Mesenchymal stem cell (in vitro differentiated cells and primary cell): Measurements from ENCODE around the gene CCDC73.

Experiments used
- DNase-seq: peaks from one replicate; pipeline ENCODE4 v3.0.0-alpha.2; 2013
- H2AFZ ChIP-seq: one replicate; pipeline ENCODE4 v1.6.1; 2013; ENCODE audit warnings: low read depth, mild to moderate bottlenecking, control low read depth, inconsistent platforms, low read length, moderate library complexity
- H2AK5ac ChIP-seq: 2 replicates; pipeline ENCODE4 v1.6.1; 2013; ENCODE audit warnings: low read length, moderate library complexity, mild to moderate bottlenecking, inconsistent platforms; ENCODE audit not compliant: severe bottlenecking
- H2BK120ac ChIP-seq: one replicate; pipeline ENCODE4 v1.6.1; 2013; ENCODE audit warnings: low read depth, mild to moderate bottlenecking, inconsistent platforms, low read length, moderate library complexity
- H2BK12ac ChIP-seq, 2 experiments: one replicate each; pipeline ENCODE4 v1.6.1; 2013; ENCODE audit warnings: inconsistent platforms in 2 of 2, low read length in 2 of 2, mild to moderate bottlenecking in 2 of 2, moderate library complexity in 2 of 2, control low read depth in 1 of 2
- H2BK15ac ChIP-seq: one replicate; pipeline ENCODE4 v1.6.1; 2013; ENCODE audit warnings: mild to moderate bottlenecking, low read depth, inconsistent platforms; ENCODE audit not compliant: poor library complexity, severe bottlenecking
- H2BK5ac ChIP-seq: 2 replicates; pipeline ENCODE4 v1.6.1; 2013; ENCODE audit warnings: low read depth, mild to moderate bottlenecking, low read length, control low read depth, inconsistent platforms; ENCODE audit not compliant: poor library complexity, severe bottlenecking
- H3K14ac ChIP-seq, 2 experiments: one replicate each; pipeline ENCODE4 v1.6.1; 2013; ENCODE audit warnings: inconsistent platforms in 2 of 2, low read length in 2 of 2, control low read depth in 1 of 2, mild to moderate bottlenecking in 1 of 2, moderate library complexity in 1 of 2
- H3K18ac ChIP-seq, 2 experiments: one replicate each; pipeline ENCODE4 v1.6.1; 2013; ENCODE audit warnings: inconsistent platforms in 2 of 2, low read length in 2 of 2, control low read depth in 1 of 2, low read depth in 1 of 2, mild to moderate bottlenecking in 1 of 2
- H3K23ac ChIP-seq, 2 experiments: one replicate each; pipeline ENCODE4 v1.6.1; 2013; ENCODE audit warnings: inconsistent platforms in 2 of 2, low read length in 2 of 2, mild to moderate bottlenecking in 2 of 2, moderate library complexity in 2 of 2, control low read depth in 1 of 2
- H3K27ac ChIP-seq: 2 replicates; pipeline ENCODE4 v1.5.1; 2013; ENCODE audit warnings: mild to moderate bottlenecking, moderate library complexity, low read length, control low read depth, inconsistent platforms; ENCODE audit not compliant: poor library complexity, severe bottlenecking
- H3K27me3 ChIP-seq, 2 experiments: 2 replicates each; pipeline versions ENCODE4 v1.6.1 to v1.7.0; 2013; ENCODE audit warnings: low read length in 2 of 2, mild to moderate bottlenecking in 2 of 2, moderate library complexity in 2 of 2, control low read depth in 1 of 2, inconsistent platforms in 1 of 2; ENCODE audit not compliant: control insufficient read depth in 1 of 2, insufficient read depth in 1 of 2
- H3K36me3 ChIP-seq, 2 experiments: 2 replicates each; pipeline versions ENCODE4 v1.6.1 to v1.7.0; 2013; ENCODE audit warnings: low read length in 2 of 2, control low read depth in 1 of 2, inconsistent platforms in 1 of 2, low read depth in 1 of 2, mild to moderate bottlenecking in 1 of 2; ENCODE audit not compliant: insufficient read depth in 2 of 2, control insufficient read depth in 1 of 2
- H3K4ac ChIP-seq, 2 experiments: one replicate each; pipeline ENCODE4 v1.6.1; 2013; ENCODE audit warnings: inconsistent platforms in 2 of 2, low read length in 2 of 2, mild to moderate bottlenecking in 2 of 2, moderate library complexity in 2 of 2, control low read depth in 1 of 2, low read depth in 1 of 2
- H3K4me1 ChIP-seq: 2 replicates; pipeline ENCODE4 v1.6.1; 2013; ENCODE audit warnings: low read depth, low read length, control low read depth; ENCODE audit not compliant: control insufficient read depth, insufficient read depth
- H3K4me2 ChIP-seq: 2 replicates; pipeline ENCODE4 v1.6.1; 2013; ENCODE audit warnings: low read length, mild to moderate bottlenecking, inconsistent platforms; ENCODE audit not compliant: poor library complexity, severe bottlenecking
- H3K4me3 ChIP-seq, 2 experiments: 2 replicates each; pipeline versions ENCODE4 v1.5.1 to v1.7.0; 2013; ENCODE audit warnings: low read length in 2 of 2, mild to moderate bottlenecking in 2 of 2, control low read depth in 1 of 2, low read depth in 1 of 2; ENCODE audit not compliant: insufficient read depth in 1 of 2
- H3K79me1 ChIP-seq: replicated peaks from 2 replicates; pipeline ENCODE4 v1.6.1; 2013; ENCODE audit warnings: mild to moderate bottlenecking, control low read depth, low read length, inconsistent platforms; ENCODE audit not compliant: poor library complexity, severe bottlenecking
- H3K9ac ChIP-seq: 2 replicates; pipeline ENCODE4 v1.7.0; 2013; ENCODE audit warnings: mild to moderate bottlenecking, low read length, moderate library complexity
- H3K9me3 ChIP-seq: 2 replicates; pipeline ENCODE4 v1.7.0; 2013; ENCODE audit warnings: mild to moderate bottlenecking, low read length; ENCODE audit not compliant: control insufficient read depth
- H4K8ac ChIP-seq: one replicate; pipeline ENCODE4 v1.6.1; 2013; ENCODE audit warnings: inconsistent platforms, mild to moderate bottlenecking, low read length, moderate library complexity
- H4K91ac ChIP-seq: one replicate; pipeline ENCODE4 v1.6.1; 2013; ENCODE audit warnings: mild to moderate bottlenecking, low read length, inconsistent platforms
- WGBS: methylation state at CpG from one replicate; pipeline ENCODE4 v1.1.7; 2013; ENCODE audit warnings: mixed read lengths; 5-methylcytosine and 5-hydroxymethylcytosine counted together

Gene CCDC73

DNA sequence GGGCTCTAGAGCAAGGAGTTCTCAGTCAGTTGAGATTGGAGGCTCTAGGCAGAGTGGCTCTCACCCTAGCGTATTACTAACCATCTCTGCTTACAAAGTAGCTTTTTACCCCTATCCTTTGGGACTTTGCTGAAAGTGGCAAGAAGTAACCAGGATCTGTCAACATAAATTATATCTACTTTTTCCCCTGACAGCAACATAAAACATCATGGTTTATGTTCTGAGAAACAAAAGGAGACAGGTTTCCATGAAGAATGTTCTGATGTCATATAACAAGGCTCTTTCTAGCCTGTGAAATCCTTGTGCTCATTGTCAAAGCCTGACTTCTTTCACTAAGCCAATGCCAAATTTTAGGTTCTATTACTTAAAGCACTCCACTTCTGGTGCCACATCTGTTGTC is 218.0 kb downstream of the CCDC73 start:
- Histone ChIP-seq H3K36me3 (no peaks in the 10 kb centered on the region), H4K91ac (no peak overlapping the region), H2AFZ (no peak overlapping the region), H2BK12ac (no peak overlapping the region), H2BK120ac (no peak overlapping the region), H3K23ac (no peak overlapping the region), H2AK5ac (no peak overlapping the region), H2BK15ac (no peak overlapping the region), H3K9me3 (no peaks in the 10 kb centered on the region), H3K18ac (no peak overlapping the region), H2BK5ac (no peak overlapping the region), H3K27ac (no peak overlapping the region), H3K9ac (no peak overlapping the region), H3K4me3 (no peak overlapping the region), H3K79me1 (no peaks in the 10 kb centered on the region), H3K4me2 (no peak overlapping the region), H4K8ac (no peak overlapping the region), H3K27me3 (peaks cover 7 to 9% of the 10 kb centered on the region in 2 experiments), H3K4me1 (no peaks in the 10 kb centered on the region), H3K4ac (no peak overlapping the region), H3K14ac (no peak overlapping the region)
- WGBS = 70% methylated on average over 1 of the region's 1 CpG
- no peak for DNase-seq

DNA sequence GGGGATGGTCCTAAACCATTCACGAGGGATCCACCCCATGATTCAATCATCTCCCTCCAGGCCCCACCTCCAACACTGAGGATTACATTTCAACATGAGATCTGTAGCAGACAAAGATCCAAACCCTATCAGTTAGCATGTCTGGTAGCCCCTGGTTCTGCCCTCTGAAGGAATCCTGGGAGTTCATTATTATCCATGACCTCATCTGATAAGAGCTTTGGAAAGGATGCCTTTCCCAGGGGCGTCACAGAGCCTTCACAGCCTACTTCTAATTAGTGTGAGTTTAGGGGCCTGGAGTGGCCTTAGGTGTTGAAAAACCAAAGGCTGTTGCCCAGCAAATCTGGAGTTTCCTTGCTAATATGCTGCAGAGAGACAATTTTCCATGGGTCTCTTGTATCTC is 219.4 kb downstream of the CCDC73 start:
- Histone ChIP-seq H2BK5ac (no peak overlapping the region), H3K4me3 (no peak overlapping the region), H3K27me3 (peaks cover 10 to 19% of the 10 kb centered on the region in 2 experiments), H2BK15ac (no peak overlapping the region), H2BK12ac (no peak overlapping the region), H3K27ac (no peak overlapping the region), H2BK120ac (no peak overlapping the region), H3K23ac (peak overlapping the region in 1 of 2 experiments; percentile 26), H4K8ac (no peak overlapping the region), H2AFZ (no peak overlapping the region), H3K4ac (no peak overlapping the region), H3K14ac (no peak overlapping the region), H3K36me3 (no peaks in the 10 kb centered on the region), H4K91ac (no peak overlapping the region), H3K79me1 (no peaks in the 10 kb centered on the region), H3K4me2 (no peak overlapping the region), H3K4me1 (no peaks in the 10 kb centered on the region), H3K9ac (no peak overlapping the region), H2AK5ac (no peak overlapping the region), H3K18ac (no peak overlapping the region), H3K9me3 (no peaks in the 10 kb centered on the region)
- no peak for DNase-seq
- 48% methylated on average over 2 of the region's 2 CpGs for WGBS

DNA sequence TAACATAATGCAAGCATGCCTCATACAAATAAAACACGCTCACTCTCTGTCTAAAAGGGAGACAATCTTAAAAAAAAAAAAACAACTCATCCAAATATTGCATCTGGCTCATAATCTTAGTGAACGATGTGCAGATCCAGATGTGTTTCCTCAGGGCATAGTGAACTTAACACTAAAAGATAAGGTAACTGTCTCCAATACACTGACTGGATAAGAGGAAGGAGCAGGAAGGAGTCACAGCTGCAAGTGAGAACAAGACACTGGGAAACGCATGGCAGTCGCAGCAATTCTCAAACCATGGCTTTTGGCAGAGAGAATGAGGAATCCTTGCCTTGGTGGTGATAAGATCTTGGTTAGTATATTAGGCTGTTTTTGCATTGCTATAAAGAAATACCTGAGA is 220.0 kb downstream of the CCDC73 start:
- peaks cover 10 to 19% of the 10 kb centered on the region in 2 experiments for H3K27me3 ChIP-seq
- no peak overlapping the region for H3K4me3 ChIP-seq
- H3K18ac ChIP-seq = no peak overlapping the region
- no peaks in the 10 kb centered on the region for H3K36me3 ChIP-seq
- no peak overlapping the region for H2AK5ac ChIP-seq
- no peak overlapping the region for H3K23ac ChIP-seq
- H2BK15ac ChIP-seq = no peak overlapping the region
- no peaks in the 10 kb centered on the region for H3K4me1 ChIP-seq
- H3K27ac ChIP-seq = no peak overlapping the region
- no peak overlapping the region for H2BK12ac ChIP-seq
- H3K9ac ChIP-seq = no peak overlapping the region
- H3K9me3 ChIP-seq = no peaks in the 10 kb centered on the region
- H3K14ac ChIP-seq = no peak overlapping the region
- no peak overlapping the region for H2BK120ac ChIP-seq
- H3K79me1 ChIP-seq = no peaks in the 10 kb centered on the region
- no peak for DNase-seq
- H2AFZ ChIP-seq = no peak overlapping the region
- no peak overlapping the region for H2BK5ac ChIP-seq
- H4K8ac ChIP-seq = no peak overlapping the region
- no peak overlapping the region for H4K91ac ChIP-seq
- WGBS = 95% methylated on average over 4 of the region's 4 CpGs
- no peak overlapping the region for H3K4ac ChIP-seq
- no peak overlapping the region for H3K4me2 ChIP-seq

DNA sequence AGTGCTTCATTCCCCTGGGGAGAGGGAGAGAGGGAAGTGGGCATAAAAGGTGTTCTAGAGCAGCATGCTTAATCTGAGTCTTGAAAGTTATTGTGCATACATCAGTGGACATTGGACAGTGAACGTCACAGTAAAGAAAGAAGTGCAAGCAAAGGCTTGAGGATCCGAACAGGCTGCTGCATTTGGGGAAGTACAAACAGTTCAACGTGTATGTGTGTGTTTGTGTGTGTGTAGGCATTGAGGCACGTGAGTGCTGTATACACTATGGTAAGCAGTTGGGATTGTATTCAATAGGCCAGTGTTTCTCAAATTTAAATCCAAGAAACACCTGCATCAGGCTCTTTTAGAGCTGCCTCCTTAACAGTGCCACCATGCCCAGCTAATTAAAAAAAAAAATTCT is 221.2 kb downstream of the CCDC73 start:
- no peak overlapping the region for H3K4ac ChIP-seq
- H4K8ac ChIP-seq = no peak overlapping the region
- no peaks in the 10 kb centered on the region for H3K9me3 ChIP-seq
- no peak overlapping the region for H2BK12ac ChIP-seq
- WGBS = 88% methylated on average over 4 of the region's 4 CpGs
- H3K23ac ChIP-seq = no peak overlapping the region
- H4K91ac ChIP-seq = no peak overlapping the region
- H3K14ac ChIP-seq = no peak overlapping the region
- peaks cover 10 to 19% of the 10 kb centered on the region in 2 experiments for H3K27me3 ChIP-seq
- H3K36me3 ChIP-seq = no peaks in the 10 kb centered on the region
- H3K4me1 ChIP-seq = no peaks in the 10 kb centered on the region
- H2BK120ac ChIP-seq = no peak overlapping the region
- H3K18ac ChIP-seq = no peak overlapping the region
- H3K9ac ChIP-seq = no peak overlapping the region
- DNase-seq = no peak
- H2BK15ac ChIP-seq = no peak overlapping the region
- no peak overlapping the region for H3K4me3 ChIP-seq
- no peak overlapping the region for H3K4me2 ChIP-seq
- H3K27ac ChIP-seq = no peak overlapping the region
- H2BK5ac ChIP-seq = no peak overlapping the region
- no peak overlapping the region for H2AFZ ChIP-seq
- H3K79me1 ChIP-seq = no peaks in the 10 kb centered on the region
- no peak overlapping the region for H2AK5ac ChIP-seq
